Right cardiac atrium (tissue), 5 donors: Measurements from ENCODE around the gene FKBP6. TPM values are rescaled to one million over a fixed set of nuclear protein-coding genes. Genes with fewer than 3 reads are reported as not detected.
"Not testable (repeated sequence)": the region's sequence is repeated elsewhere in the genome, so short reads cannot be mapped to it uniquely, and the experiment has no call there.

Experiments used
- ATAC-seq, 2 donors: fragments of 200-7000 bp; cut with Tn5 transposase; one replicate each; pipeline versions ENCODE4 v1.8.0 to v1.9.1; 2020; ENCODE audit warnings: moderate library complexity in 2 of 2, mild to moderate bottlenecking in 1 of 2
- DNase-seq, 3 donors: peaks; one replicate each; pipeline ENCODE4 v3.0.0-alpha.2; 2020
- H3K27ac ChIP-seq: one replicate; pipeline ENCODE4 v1.5.1; 2013; ENCODE audit warnings: mild to moderate bottlenecking, low read length, control low read depth, moderate library complexity
- H3K27me3 ChIP-seq: one replicate; pipeline ENCODE4 v1.6.1; 2013; ENCODE audit not compliant: control insufficient read depth, insufficient read depth
- H3K4me1 ChIP-seq: one replicate; pipeline ENCODE4 v1.6.1; 2013; ENCODE audit warnings: low read length; ENCODE audit not compliant: control insufficient read depth, insufficient read depth
- H3K4me3 ChIP-seq: one replicate; pipeline ENCODE4 v1.5.1; 2013; ENCODE audit warnings: low read length, control low read depth
- H3K9me3 ChIP-seq: one replicate; pipeline ENCODE4 v1.6.1; 2013; ENCODE audit warnings: low read length; ENCODE audit not compliant: control insufficient read depth
- WGBS: extraction: QIAGEN DNeasy Blood & Tissue Kit; methylation state at CpG from one replicate; pipeline ENCODE4 v1.1.7; 2013; 5-methylcytosine and 5-hydroxymethylcytosine counted together
- intact Hi-C, 4 donors: fragments of 100-400 bp; cut with DNase I; formaldehyde crosslinking; loops; one replicate each; pipeline versions ENCODE4 v1.11.0 to v1.14.0; 2022 to 2023
- polyA plus RNA-seq: library from polyadenylated mRNA; stranded (reverse); fragments of 200-250 nt; gene quantifications from one replicate; pipeline ENCODE4 v1.2.3, GENCODE V29; 2013
- total RNA-seq, 4 donors: library from RNA; stranded (reverse); fragmentation: NEBNext Ultra II Directional; extraction: Animal tissue kit (Norgen Biotek cat#: 25700); gene quantifications; one replicate each; pipeline ENCODE4 v1.2.1, GENCODE V29; 2021
- donor health status: healthy with polysubstance abuse.
- donor health status: DM: no; HTN: yes; CAD: no.
- donor health status: DM: no; HTN: no; CAD: no.
- donor health status: DM: no; HTN: yes; CAD: no; lungs with severe emphysema.
- donor health status: DM: yes; HTN: yes; CAD: no.

The FKBP6 gene
- total and polyA plus RNA-seq, 5 donors = not detected

GRCh38 chr7:73397521-73398281 lies 69.7 kb downstream of the FKBP6 start:
- ATAC-seq (no peak), DNase-seq (no peak)
- H3K27ac ChIP-seq = no peak overlapping the region
- intact Hi-C loops = no loop called here
- no peaks in the 10 kb centered on the region for H3K4me1 ChIP-seq
- WGBS = 43% methylated on average over 14 of the region's 14 CpGs
- H3K27me3 ChIP-seq = no peaks in the 10 kb centered on the region
- H3K9me3 ChIP-seq = no peaks in the 10 kb centered on the region
- H3K4me3 ChIP-seq = peak overlapping the region; percentile 33

- peak; percentile 85 to 89 for ATAC-seq
These were observed 71.5 kb downstream of the FKBP6 start for GRCh38 chr7:73399185-73400050.

GRCh38 chr7:73404860-73405259 lies 76.9 kb downstream of the FKBP6 start:
- H3K27ac ChIP-seq, H3K9me3 ChIP-seq, DNase-seq, H3K27me3 ChIP-seq, intact Hi-C loops, H3K4me3 ChIP-seq, H3K4me1 ChIP-seq, ATAC-seq: not testable (repeated sequence)
- 95% methylated on average over 3 of the region's 3 CpGs for WGBS

More at GRCh38 chr7:73399185-73400050, 71.5 kb downstream of the FKBP6 start:
- H3K27me3 ChIP-seq, H3K4me3 ChIP-seq, H3K4me1 ChIP-seq, H3K27ac ChIP-seq, intact Hi-C loops, H3K9me3 ChIP-seq: not testable (repeated sequence)
- peak; percentile 86 to 93 (median 93) for DNase-seq
- 47% methylated on average over 19 of the region's 19 CpGs for WGBS

Other genes with a start within 250 kb of the FKBP6 start
- gene SPDYE9, start 242.1 kb upstream of the FKBP6 start, total RNA-seq = not detected
- gene SPDYE9, start 242.1 kb upstream of the FKBP6 start, polyA plus RNA-seq = not detected
- 10 to 100 TPM; 14.0 to 18.7 (median 15.9) TPM for gene NSUN5, start 19.3 kb upstream of the FKBP6 start, total RNA-seq
- gene NSUN5, start 19.3 kb upstream of the FKBP6 start, polyA plus RNA-seq = 14.6 TPM
- under 1 TPM in 2 of 4 donors, not detected in 2; 0.12 to 0.17 TPM for gene TRIM50, start 79 bp upstream of the FKBP6 start, total RNA-seq
- 0.07 TPM for gene TRIM50, start 79 bp upstream of the FKBP6 start, polyA plus RNA-seq
- gene FZD9, start 105.6 kb downstream of the FKBP6 start, total RNA-seq = under 1 TPM in 3 of 4 donors, not detected in 1; 0.14 to 0.23 (median 0.19) TPM
- 0.16 TPM for gene FZD9, start 105.6 kb downstream of the FKBP6 start, polyA plus RNA-seq
- gene BAZ1B, start 194.1 kb downstream of the FKBP6 start, total RNA-seq = 10 to 100 TPM; 39.9 to 48.3 (median 45.4) TPM
- gene BAZ1B, start 194.1 kb downstream of the FKBP6 start, polyA plus RNA-seq = 24.4 TPM
- 10 to 100 TPM; 75.5 to 83.5 (median 77.1) TPM for gene BCL7B, start 229.5 kb downstream of the FKBP6 start, total RNA-seq
- gene BCL7B, start 229.5 kb downstream of the FKBP6 start, polyA plus RNA-seq = 83.9 TPM